Spleen (tissue), 7 donors: ENCODE data around the gene NLK.

Experiments used
- POLR2A ChIP-seq, 3 donors: fragments of 450-650 bp; IDR thresholded peaks; one replicate each; pipeline ENCODE4 v1.5.1; 2017; ENCODE audit warnings: antibody characterized with exemption in 3 of 3, mild to moderate bottlenecking in 1 of 3
- POLR2AphosphoS5 ChIP-seq, 3 donors: sonication (generic); formaldehyde crosslinking; IDR thresholded peaks; one replicate each; pipeline ENCODE4 v1.5.1; 2017; ENCODE audit warnings: antibody characterized with exemption in 3 of 3
- TF ChIP-seq, protein P1 (sequence below), 11 experiments: fragments of 200-600 bp in 7 of 11; fragments of 450-650 bp in 4 of 11; sonication (generic) in 4 of 11; IDR thresholded peaks in 8 of 11; conservative IDR thresholded peaks in 3 of 11; 1 replicate in 7 of 11; 2 replicates in 4 of 11; pipeline versions ENCODE4 v1.4.0 to v1.8.0; 2016 to 2021; ENCODE audit warnings: antibody characterized with exemption in 11 of 11, inconsistent platforms in 4 of 11, mild to moderate bottlenecking in 1 of 11
- donor health status: DM: no; HTN: no; CAD: no; lungs with moderate emphysema.
- donor health status: DM: no; HTN: no; CAD: no.
- donor health status: DM: no; HTN: no; CAD: no.

DNA sequence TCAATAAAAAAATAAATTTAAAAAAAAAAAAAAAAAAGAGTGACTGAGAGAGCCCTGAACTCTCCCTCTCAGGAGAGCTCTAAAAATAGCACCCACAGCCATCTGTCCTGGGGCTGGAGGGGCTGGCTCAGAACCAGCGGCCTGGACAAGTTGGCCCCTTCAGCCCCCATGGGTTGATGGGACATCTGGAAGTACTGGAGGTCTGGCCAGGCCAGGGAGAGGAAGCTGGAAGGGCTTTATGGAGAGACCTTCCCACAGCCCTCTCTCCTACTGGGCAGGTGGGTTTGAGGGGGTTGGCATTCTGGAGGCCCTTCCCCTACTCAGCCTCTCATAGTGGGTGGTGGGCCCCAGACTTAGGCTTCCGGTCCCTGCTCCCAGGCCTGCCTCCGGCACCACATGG lies 182.8 kb downstream of the NLK start:
- TF ChIP-seq, protein P1, sequence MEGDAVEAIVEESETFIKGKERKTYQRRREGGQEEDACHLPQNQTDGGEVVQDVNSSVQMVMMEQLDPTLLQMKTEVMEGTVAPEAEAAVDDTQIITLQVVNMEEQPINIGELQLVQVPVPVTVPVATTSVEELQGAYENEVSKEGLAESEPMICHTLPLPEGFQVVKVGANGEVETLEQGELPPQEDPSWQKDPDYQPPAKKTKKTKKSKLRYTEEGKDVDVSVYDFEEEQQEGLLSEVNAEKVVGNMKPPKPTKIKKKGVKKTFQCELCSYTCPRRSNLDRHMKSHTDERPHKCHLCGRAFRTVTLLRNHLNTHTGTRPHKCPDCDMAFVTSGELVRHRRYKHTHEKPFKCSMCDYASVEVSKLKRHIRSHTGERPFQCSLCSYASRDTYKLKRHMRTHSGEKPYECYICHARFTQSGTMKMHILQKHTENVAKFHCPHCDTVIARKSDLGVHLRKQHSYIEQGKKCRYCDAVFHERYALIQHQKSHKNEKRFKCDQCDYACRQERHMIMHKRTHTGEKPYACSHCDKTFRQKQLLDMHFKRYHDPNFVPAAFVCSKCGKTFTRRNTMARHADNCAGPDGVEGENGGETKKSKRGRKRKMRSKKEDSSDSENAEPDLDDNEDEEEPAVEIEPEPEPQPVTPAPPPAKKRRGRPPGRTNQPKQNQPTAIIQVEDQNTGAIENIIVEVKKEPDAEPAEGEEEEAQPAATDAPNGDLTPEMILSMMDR (IDR thresholded peaks at IDR 0.05 in 8 of 11, conservative IDR thresholded peaks at IDR 0.05 in 3 of 11), result no peak
- no peak for TF ChIP-seq POLR2AphosphoS5 (IDR thresholded peaks at IDR 0.05)
- TF ChIP-seq POLR2A (IDR thresholded peaks at IDR 0.05), result no peak
